ENCODE data around the gene PGA5.

The PGA5 gene

DNA sequence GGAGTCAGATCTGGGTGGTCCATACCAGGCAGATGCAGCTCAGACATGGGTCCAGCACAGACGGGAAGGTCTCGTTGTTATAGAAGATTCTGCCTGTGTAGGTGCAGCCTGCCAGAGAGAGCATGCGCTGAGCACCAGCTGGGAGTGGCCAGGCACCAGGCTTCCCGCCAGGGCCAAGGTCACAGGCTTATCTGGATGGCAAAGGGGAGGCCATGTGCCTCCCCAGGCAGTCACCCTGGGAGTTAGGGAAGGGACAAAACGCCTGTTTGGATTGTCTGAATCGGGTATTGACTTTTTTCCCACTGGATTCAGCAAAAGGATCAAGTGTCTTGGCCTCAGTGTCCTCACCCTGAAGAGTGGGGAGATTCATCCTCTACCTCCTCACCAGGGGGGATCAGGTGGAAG, 26.5 kb downstream of the PGA5 start:
- no peak for DNase-seq (ENCODE audit: low read depth)

DNA sequence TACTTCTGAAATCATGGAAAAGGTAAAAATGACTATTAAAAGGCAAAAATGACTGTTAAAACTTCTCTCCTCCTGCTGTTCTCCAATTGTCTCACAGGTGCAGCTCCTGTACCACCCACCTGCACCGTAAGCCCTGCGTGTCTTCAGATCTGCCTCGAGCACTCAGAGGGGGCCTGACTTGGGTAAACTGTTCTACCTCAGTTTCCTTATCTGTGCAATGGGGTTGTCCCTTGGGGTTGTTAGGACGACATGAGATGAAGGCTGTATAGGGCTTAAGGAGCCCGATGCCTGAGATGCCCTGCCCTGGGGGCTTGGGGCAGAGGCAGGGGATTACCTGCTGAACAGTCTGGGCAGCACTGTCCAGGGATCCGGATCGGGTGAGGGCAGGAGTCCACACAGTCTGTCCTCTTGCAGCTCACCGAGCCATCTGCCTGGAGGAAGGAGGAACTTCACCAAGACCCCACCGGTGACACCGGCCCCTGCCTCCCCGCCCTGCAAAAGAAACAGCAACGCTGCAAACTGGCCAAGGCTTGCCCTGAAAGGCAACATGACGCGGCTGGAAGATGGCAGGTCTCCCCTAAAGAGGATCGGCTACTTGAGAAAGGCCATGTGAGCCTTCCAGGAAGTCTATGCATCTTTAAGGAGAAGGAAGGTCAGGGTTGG, 27.7 kb downstream of the PGA5 start:
- DNase-seq (ENCODE audit: low read depth) = no peak

DNA sequence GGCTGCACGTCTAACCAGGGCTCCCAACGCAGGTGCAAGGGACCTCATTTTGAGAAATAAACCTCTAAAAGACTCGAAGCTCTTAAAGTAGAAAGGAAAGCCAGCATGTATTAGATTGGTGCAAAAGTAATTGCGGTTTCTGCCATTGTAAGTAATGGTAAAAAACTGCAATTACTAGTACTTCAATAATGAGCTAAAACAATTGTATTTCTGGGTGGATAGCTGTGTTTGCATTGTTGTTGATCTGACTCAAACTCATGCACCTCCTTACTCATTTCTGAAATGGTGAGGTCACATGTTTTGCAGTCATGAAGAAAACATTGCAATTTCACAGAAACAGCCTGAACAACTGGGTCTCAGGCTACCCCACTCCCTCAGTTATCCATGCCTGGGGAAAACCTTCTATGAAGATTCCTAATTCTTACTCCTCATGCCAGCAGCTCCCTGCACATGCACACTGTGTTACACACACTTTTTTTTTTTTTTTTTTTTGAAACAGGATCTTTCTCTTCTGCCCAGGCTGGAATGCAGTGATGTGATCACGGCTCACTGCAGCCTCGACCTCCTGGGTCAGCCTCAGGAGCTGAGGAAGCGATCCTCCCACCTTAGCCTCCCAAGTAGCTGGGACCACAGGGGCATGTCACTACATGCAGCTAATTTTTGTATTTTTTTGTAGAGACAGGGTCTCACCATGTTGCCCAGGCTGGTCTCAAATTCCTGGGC, 29.5 kb downstream of the PGA5 start:
- DNase-seq (ENCODE audit: low read depth) = no peak

DNA sequence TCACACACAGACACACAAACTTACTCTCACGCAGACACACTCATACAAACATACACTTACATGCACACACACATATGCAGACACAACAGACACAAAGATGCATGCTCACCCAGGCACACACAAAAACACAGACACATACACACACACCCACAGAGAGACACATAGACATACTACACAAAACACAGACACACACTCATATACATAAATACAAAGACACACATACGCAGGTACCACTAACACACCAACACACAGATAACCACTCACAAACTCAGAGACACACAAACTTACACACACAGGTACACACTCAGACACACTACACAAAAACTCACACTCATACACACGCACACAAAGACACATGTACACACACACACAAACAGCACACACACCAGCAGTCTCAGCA, 31.8 kb downstream of the PGA5 start:
- no peak for DNase-seq (ENCODE audit: low read depth)

DNA sequence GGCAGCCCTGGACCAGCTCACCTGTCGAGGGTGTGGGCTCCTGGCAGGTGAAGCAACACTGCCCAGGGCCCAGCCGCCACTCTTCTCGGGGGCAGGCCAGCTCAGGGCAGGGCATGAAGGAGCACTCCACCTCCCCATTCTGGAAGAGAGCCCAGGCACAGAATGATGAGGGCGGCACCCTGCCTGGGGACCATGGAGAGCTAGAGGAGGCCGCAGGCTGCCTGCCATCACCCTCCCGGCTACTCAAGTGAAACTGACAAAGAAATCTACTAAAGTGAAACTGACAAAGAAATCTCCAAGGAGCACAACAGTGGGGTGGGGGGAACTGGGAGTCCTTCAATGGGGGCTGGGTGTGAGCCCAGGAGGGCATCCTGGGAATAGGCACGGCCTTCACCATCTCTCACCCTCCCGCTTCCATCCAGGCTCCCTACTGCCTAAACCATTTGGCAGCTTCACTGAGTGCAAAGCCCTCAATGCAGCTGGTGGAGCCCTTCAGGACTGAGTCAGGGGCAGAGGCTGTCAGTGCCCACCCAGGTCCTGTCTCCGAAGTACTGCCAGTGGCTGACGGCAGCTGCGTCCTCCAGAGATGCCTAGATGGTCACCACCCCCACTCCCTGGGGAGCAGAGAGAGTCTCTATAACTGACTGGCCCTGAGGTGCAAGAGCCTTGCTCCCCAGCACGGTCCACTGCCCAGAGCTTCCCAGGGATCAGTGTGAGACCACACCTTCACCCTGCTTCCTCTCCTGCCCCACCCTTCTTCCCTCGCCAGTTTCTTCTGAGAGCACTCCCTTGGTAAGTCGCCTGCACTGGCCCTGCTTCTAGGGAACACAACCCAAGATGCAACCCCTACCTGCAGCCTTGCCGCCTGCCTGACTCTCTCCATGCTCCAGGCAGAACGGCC, 32.5 kb downstream of the PGA5 start:
- DNase-seq (ENCODE audit: low read depth) = no peak

DNA sequence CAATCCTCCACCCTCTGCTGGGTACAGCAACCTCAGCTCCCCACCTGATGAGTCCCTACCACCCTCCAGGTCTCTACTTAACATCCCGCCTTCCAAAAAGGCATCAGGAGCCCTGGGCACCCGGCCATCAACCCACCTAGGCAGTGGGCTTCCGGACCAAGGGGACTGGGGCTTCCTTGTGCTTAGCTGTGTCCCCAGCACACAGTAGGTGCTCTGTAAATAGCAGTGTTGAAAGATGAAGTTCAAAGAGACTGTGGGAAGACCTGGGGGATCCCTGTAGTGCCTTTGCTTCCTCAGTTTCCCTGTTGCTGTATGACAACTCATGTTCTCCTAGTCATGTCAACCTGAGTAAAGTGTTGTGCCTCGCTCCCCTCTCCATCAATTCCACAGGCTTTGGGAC, 33.1 kb downstream of the PGA5 start:
- DNase-seq (ENCODE audit: low read depth) = no peak

DNA sequence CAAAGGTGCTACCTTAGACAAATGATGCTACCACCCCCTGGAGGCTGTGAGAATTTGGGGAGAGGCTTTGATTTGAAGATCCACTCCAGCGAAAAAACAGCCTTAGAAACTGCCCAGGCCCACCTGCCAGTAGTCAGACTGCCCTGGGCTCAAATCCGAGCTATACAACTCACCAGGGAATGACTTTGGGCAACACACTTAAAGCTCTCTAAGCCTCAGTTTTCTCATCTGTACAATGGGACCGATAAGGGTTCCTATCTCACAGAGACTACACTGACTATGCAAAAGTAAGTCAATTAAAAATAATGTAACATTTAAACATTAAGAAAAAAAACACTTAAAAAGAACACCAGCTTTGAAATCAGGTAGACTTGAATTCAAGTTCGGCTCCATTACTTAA, 34.2 kb downstream of the PGA5 start:
- no peak for DNase-seq (ENCODE audit: low read depth)

DNA sequence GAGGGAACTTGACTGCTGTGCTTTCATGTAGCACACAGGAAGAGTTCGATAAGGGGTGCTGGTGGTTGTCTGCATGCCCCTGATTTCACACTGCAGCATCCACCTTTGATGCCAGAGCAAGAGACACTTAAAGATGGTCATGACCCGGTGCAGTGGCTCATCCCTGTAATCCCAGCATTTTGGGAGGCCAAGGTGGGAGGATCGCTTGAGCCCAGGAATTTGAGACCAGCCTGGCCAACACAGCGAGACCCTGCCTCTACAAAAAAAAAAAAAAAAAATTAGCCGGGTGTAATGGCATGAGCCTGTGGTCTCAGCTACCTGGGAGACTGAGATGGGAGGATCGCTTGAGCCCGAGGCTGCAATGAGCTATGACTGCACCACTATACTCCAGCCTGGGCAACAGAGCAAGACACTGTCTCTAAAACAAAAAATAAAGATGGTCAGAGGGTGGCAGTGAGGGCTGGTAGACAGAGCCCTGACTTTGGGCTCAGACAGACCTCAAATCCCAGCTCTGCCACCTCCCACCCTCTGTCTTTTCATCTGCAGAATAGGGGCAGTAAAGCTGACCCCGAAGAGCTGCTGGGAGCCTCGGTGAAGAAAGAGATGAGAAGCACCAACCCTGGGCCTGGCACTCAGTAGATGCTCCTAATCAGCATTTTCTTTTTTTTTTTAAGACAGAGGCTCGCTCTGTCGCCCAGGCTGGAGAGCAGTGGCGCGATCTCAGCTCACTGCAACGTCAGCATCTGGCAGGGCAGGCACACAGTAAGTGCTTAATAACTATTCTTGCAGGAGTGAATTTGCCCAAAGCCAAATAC, 36.4 kb downstream of the PGA5 start:
- DNase-seq (ENCODE audit: low read depth) = no peak

DNA sequence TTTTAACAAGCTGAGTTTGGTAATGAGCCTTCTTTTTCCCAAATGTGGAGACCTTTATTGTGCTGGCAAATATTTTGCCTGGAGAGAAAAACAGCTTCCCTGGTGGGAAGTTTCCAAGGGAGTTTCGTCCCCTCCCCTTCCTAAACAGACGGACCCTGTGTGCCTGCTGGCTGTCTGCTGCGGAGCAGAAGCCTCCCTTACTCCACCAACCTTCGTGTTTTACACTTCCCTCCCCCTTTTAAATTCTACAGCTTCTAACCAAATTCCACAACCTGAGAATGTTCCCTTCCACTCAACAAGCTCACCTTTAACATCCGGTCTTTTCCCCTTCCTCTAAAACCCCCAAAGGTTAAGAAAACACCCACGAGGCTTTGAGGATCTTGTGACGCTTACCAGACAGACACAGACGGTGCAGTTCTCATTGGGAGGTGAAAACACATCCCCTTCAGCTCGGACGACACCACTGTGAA, 37.1 kb downstream of the PGA5 start:
- DNase-seq (ENCODE audit: low read depth) = no peak

DNA sequence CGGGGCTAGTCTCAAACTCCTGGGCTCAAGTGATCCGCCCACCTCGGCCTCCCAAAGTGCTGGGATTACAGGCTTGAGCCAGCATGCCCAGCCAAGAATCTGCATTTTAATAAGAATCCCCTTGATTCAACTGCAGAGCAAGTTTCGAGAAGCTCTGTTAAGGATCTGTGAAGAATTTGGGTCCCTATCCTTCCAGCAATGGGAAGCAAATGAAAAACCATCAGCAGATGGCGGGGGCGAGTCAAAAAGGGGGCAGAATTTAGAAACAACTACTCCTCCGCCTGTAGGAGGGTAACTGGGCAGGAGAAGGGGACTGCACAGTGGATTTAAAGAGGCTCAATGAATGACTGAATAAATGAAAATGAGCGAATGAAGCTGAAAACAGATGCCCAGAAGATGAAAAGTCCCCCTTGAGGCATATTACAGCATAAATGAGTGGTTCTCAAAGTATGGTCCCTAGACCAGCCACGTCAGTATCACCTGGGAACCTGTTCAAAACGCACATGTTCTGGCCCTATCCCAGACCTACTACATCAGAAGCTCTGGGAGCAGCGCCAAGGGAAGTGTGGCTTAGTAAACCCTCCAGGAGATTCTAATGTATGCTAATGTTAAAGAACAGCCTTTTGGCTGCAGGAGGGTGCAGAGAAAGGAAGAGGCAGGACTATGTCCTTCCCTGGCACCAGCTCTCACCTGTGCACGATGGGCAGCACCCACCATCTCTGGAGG, 39.1 kb downstream of the PGA5 start:
- DNase-seq (ENCODE audit: low read depth) = no peak

DNA sequence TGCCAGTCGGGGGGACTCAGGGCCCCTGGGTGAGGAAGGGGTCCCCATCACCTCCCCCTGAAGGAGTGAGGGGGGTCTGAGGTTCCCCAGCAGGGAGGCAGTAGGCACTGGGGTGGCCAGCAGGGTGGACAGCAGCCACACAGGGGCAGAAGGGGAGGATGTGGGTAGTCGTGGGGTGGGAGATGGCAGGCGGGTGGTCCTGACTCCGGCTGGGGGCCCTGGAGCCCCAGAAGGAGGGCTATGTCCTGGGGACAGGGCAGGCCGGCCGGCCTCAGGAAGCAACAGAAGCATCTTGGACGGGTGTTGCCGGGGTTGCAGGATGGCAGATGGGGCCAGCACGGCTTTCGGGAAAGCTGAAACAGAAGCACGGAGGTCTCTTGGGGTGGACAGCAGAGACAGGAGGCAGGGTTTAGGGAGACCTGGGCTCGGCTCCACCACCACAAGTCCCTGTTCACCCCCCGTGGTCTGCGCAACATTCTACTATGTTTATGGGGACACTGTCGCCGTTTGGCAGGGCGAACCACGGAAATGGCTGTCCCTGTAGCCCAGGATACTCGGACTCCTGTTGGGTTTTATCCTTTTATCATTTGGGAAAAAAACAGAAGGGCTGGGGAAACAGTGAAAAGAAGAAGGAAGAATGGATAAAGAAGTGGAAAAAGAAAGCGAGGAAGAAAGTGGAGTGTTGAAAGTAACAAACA, 40.1 kb downstream of the PGA5 start:
- no peak for DNase-seq (ENCODE audit: low read depth)

DNA sequence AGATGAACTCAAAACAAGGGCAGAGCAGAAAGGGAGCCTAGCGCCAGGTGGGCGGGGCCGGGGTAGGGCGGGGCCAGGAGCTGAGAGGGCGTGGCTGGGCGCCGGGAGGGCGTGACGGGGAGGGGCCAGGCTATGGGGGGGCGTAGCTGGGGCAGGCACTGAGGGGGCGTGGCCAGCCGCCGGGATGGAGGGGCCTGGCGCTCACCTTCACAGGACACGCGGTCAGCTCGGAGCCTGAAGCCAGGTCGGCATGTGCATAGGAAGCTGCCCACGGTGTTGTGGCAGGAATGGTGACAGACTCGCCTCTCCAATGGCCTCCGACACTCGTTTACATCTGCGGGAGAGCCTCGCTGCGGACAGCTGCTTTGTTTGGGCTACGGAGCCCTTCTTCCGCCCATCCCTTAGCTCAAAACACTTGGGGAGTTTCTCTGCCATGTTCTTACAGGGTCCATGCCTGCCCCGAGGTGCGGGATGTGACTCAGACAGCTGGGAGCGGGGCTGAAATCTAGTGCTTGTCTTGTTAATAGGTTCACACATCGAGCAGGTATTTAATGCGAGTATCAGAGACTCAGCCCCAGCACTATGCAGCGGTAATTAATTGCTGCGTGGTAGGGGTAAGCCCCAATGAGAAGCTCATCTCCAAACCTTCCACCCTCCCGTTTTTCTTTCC, 40.7 kb downstream of the PGA5 start:
- DNase-seq (ENCODE audit: low read depth) = no peak

DNA sequence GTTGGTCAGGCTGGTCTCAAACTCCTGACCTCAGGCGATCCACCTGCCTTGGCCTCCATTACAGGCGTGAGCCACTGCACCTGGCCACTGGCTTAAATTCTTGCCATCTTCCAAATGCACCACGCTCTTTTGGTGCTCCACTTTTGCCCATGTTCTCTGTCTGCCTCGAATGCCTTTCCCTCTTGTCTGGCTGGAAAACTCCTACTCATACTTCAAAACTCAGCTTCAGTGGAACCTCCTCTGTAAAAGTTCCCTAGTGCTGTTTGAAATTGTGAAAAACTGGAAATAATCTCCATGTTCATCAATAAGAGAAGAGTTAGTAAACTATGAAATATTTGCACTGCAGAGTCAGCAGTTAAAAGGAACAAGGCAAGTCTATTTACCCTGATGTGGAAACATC, 42.6 kb downstream of the PGA5 start:
- DNase-seq (ENCODE audit: low read depth) = no peak

DNA sequence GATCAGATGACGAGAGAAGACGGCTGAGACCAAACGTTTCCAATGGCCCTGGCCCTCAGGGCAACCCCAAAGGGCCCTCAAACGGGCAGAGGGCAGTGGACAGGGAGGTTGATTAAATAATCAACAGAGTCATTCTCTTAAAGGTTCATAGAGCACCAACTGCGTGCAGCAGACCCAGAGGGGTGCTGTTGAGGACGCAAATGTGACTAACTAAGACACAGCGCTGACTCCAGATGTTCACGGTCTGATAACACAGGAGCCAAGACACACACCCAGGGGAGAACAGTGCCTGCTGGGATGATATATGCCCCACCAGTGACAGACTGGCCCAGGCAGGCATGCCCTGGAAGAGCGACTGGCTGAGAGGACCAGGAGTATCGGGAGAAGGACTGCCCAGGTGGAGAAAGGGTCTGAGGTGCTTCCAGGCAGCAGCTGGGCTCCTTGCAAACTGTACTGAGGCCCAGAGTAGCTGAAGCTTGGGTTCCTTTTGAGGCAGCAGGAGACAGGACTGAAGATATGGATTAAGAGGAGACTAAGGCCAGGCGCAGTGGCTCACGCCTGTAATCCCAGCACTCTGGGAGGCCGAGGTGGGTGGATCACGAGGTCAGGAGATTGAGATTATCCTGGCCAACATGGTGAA, 46.5 kb downstream of the PGA5 start:
- DNase-seq (ENCODE audit: low read depth) = no peak

DNA sequence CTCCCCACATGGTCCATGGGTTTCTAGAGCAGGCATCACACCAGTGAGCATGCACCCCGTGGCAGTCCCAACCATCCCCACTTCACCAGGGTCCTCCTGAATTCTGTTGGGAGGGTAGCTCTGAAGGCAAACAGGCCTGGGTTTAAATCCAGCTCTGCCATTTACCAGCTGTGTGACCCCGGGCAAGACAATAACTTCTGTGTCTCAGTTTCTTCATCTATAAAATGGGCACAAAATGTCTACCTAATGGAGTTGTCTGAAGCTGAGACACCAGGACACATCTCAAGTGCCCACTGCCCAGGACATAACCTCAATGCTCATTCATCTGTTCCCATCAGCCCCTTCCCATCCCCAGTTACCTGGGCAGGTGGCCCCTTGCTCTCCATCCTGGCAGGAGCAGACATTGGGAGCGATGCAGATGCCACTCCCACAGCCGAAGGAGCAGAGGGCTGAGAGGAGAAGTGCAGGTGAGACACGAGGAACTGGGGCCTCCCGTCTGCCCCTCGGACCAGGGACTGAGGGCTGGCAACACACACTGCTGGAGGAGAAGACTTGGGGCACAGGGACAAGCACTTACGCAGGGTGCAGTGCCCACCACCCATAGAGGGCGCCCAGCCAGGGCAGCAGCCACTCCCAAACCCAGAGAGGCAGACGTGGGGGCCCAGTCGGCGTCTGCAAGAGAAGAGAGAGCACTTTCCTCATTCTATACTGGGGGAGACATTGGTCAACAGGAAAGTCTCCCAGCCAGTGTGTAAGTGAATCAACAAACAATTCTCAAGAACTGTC, 50.1 kb downstream of the PGA5 start:
- no peak for DNase-seq (ENCODE audit: low read depth)

DNA sequence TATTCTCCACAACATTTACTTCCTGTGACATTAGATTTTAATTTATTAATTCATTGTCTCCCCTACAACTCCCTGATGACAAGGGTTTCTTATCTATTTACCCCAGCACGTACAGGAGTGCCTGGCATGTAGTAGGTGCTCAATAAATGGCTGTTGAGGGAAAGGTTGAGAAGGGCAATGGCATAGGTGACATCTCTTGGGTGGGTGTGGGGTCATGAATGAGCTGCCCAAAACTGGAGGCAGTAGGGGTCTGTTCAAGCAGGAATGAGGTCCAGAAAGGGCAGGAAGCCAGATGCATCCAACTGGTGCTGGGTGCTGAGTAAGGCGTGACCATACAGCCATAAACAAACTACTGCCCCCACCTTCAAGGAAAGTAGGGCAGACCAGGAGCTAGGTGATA, 51.4 kb downstream of the PGA5 start:
- DNase-seq (ENCODE audit: low read depth) = no peak

DNA sequence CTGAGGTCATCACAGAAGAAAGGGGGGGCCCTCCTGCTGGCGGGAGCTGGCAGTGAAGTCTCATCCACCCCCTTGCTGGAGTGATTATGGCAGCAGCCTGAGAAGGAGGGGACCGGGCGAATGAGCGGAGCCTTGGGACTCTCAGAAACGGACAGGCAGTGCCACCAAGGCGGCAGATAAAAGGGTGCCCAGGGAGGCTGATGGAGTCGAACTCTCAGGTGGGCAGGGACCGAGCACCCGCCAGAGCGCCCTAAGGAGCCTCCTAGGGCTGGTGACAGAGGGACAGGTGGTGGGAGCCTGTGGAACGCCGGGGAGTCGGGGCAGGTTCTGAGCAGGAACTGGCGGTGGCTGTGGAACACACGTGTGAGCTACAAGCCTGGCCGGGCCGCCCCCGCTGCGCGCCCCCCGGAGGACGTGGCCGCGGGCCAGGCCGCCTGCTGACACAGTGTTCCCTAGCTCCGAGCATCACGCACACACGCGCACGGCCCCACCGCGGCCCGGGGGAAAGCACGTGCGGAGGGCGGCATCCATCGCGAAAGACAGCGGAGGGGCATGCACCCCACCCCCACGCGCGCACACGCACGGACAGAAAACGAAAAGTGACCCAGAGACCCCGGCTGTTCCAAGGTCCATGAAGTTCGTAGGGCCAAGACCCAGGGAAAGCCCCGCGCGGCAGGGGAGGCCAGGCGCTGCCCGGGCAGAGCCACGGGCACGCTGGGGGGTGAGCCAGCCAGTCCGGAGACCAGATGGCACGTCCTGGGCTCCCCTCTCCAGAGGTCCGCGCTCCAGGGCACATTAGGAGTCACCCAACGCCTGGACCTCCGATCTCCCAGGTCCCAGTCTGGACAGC, 53.1 kb downstream of the PGA5 start:
- peak; percentile 6 for DNase-seq (ENCODE audit: low read depth)
